ENCODE results near the gene BET1L. TPM values are rescaled to one million over a fixed set of nuclear protein-coding genes. Genes with fewer than 3 reads are reported as not detected.

Gene BET1L
- total RNA-seq, 1 donor from 2014 or later, result 24.0 TPM

DNA sequence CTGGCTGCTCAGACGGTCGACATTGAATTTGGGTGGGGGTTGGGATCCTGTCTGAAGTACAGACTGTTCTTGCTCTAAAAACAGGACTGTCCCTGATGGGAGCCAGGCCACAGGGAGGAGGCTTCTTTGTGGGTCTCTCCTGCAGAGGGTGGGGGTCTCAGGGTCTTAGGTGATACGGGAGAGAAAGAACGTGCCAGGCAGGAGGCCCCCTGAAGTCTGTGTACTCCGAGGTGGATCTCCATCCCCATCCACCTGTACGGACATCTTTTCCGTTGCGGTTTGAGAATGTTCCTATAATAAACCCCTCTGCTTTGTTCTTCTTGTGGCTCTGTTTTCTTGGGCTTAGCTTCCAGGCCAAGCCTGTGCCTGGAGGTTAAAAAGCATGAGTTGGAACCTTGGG is 45.5 kb upstream of the BET1L start:
- DNase-seq, result no peak
- TF ChIP-seq, protein P1, sequence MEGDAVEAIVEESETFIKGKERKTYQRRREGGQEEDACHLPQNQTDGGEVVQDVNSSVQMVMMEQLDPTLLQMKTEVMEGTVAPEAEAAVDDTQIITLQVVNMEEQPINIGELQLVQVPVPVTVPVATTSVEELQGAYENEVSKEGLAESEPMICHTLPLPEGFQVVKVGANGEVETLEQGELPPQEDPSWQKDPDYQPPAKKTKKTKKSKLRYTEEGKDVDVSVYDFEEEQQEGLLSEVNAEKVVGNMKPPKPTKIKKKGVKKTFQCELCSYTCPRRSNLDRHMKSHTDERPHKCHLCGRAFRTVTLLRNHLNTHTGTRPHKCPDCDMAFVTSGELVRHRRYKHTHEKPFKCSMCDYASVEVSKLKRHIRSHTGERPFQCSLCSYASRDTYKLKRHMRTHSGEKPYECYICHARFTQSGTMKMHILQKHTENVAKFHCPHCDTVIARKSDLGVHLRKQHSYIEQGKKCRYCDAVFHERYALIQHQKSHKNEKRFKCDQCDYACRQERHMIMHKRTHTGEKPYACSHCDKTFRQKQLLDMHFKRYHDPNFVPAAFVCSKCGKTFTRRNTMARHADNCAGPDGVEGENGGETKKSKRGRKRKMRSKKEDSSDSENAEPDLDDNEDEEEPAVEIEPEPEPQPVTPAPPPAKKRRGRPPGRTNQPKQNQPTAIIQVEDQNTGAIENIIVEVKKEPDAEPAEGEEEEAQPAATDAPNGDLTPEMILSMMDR (IDR thresholded peaks at IDR 0.05; ENCODE audit: borderline replicate concordance), result no peak
- Histone ChIP-seq H3K27me3 (ENCODE audit: low read depth) (no peaks in the 10 kb centered on the region), H3K4me1 (no peaks in the 10 kb centered on the region), H3K36me3 (peaks cover 64% of the 10 kb centered on the region), H3K9me3 (replicated peaks) (no peaks in the 10 kb centered on the region), H3K4me3 (no peak overlapping the region), H3K27ac (replicated peaks) (no peak overlapping the region)
- intact Hi-C loops (cut with micrococcal nuclease), result no loop called here

- Histone ChIP-seq H3K4me3 (no peak overlapping the region), H3K36me3 (peaks cover 75% of the 10 kb centered on the region), H3K4me1 (no peaks in the 10 kb centered on the region), H3K27ac (replicated peaks) (no peak overlapping the region), H3K27me3 (ENCODE audit: low read depth) (no peaks in the 10 kb centered on the region), H3K9me3 (replicated peaks) (no peaks in the 10 kb centered on the region)
- TF ChIP-seq, protein P1 (IDR thresholded peaks at IDR 0.05; ENCODE audit: borderline replicate concordance), result no peak
- no peak for DNase-seq
- intact Hi-C loops (cut with micrococcal nuclease), result no loop called here
These were observed 44.4 kb upstream of the BET1L start for GRCh38 chr11:251550-251949.

GRCh38 chr11:250740-251299 is 43.6 kb upstream of the BET1L start:
- DNase-seq, result peak; percentile 57
- Histone ChIP-seq H3K27ac (replicated peaks) (no peak overlapping the region), H3K4me1 (no peaks in the 10 kb centered on the region), H3K4me3 (no peak overlapping the region), H3K27me3 (ENCODE audit: low read depth) (no peaks in the 10 kb centered on the region), H3K9me3 (replicated peaks) (no peaks in the 10 kb centered on the region), H3K36me3 (peaks cover 83% of the 10 kb centered on the region)
- intact Hi-C loops (cut with micrococcal nuclease), result no loop called here
- TF ChIP-seq, protein P1 (IDR thresholded peaks at IDR 0.05; ENCODE audit: borderline replicate concordance), result peak; percentile 66

GRCh38 chr11:250274-250673 is 43.1 kb upstream of the BET1L start:
- DNase-seq, result no peak
- Histone ChIP-seq H3K4me1 (no peaks in the 10 kb centered on the region), H3K4me3 (no peak overlapping the region), H3K36me3 (peaks cover 86% of the 10 kb centered on the region), H3K9me3 (replicated peaks) (no peaks in the 10 kb centered on the region), H3K27ac (replicated peaks) (no peak overlapping the region), H3K27me3 (ENCODE audit: low read depth) (no peaks in the 10 kb centered on the region)
- TF ChIP-seq, protein P1 (IDR thresholded peaks at IDR 0.05; ENCODE audit: borderline replicate concordance), result no peak
- intact Hi-C loops (cut with micrococcal nuclease), result no loop called here

DNA sequence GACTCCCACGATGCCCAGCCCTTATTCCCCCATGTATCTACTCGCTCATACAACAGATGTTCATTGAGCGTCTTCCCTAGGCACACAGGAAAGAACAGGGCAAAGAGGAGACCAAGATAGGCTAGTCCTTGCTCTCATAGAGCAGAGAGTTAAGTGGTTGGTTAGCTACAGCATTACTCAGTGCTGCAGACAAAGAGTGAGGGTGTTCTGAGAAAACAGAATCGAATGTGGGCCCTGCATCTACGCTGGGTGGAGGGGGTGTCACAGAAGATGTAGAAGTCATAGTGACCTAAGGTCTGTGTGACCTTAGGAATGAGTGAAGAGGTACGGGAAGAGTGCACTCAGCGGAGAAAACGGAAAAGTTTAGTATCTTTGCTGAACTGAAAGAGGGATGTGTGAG is 41.9 kb upstream of the BET1L start:
- Histone ChIP-seq H3K27me3 (ENCODE audit: low read depth) (no peaks in the 10 kb centered on the region), H3K27ac (replicated peaks) (no peak overlapping the region), H3K9me3 (replicated peaks) (no peaks in the 10 kb centered on the region), H3K36me3 (peaks cover 98% of the 10 kb centered on the region), H3K4me1 (no peaks in the 10 kb centered on the region), H3K4me3 (no peak overlapping the region)
- intact Hi-C loops (cut with micrococcal nuclease), result no loop called here
- TF ChIP-seq, protein P1 (IDR thresholded peaks at IDR 0.05; ENCODE audit: borderline replicate concordance), result no peak
- no peak for DNase-seq
